Tibial artery (tissue), 4 donors: ENCODE results near the gene CHIA.

Experiments
- DNase-seq, 2 donors: peaks; one replicate each; pipeline ENCODE4 v3.0.0-alpha.2; 2019
- H3K27ac ChIP-seq, 2 donors: fragments of 200-600 bp; sonication (generic) in 1 of 2; 1 replicate in 1 of 2; 2 replicates in 1 of 2; pipeline ENCODE4 v1.5.1; 2018 to 2019; ENCODE audit warnings: mild to moderate bottlenecking in 1 of 2
- H3K27me3 ChIP-seq, 2 donors: fragments of 200-600 bp; sonication (generic) in 1 of 2; one replicate each; pipeline versions ENCODE4 v1.5.1 to v1.6.0; 2016 to 2019
- H3K36me3 ChIP-seq, 3 donors: fragments of 200-600 bp; sonication (generic) in 2 of 3; one replicate each; pipeline ENCODE4 v1.5.1; 2016 to 2019; ENCODE audit warnings: mild to moderate bottlenecking in 2 of 3
- H3K4me1 ChIP-seq, 4 donors: fragments of 200-600 bp; sonication (generic) in 2 of 4; 1 replicate in 3 of 4; 2 replicates in 1 of 4; pipeline ENCODE4 v1.5.1; 2016 to 2019
- H3K4me3 ChIP-seq, 2 donors: fragments of 200-600 bp; sonication (generic) in 1 of 2; 1 replicate in 1 of 2; 2 replicates in 1 of 2; pipeline ENCODE4 v1.5.1; 2018 to 2019; ENCODE audit warnings: mild to moderate bottlenecking in 2 of 2
- H3K9me3 ChIP-seq, 3 donors: fragments of 200-600 bp; sonication (generic) in 1 of 3; one replicate each; pipeline ENCODE4 v1.5.1; 2016 to 2019
- intact Hi-C: fragments of 100-400 bp; cut with DNase I; formaldehyde crosslinking; loops from one replicate; pipeline ENCODE4 v1.15.0; 2023; ENCODE audit warnings: low total_unique reads
- TF ChIP-seq, protein P1 (sequence below), 2 experiments: fragments of 200-600 bp in 1 of 2; fragments of 450-650 bp in 1 of 2; IDR thresholded peaks; one replicate each; pipeline ENCODE4 v1.5.1; 2017 to 2019; ENCODE audit warnings: antibody characterized with exemption in 2 of 2, mild to moderate bottlenecking in 1 of 2, moderate library complexity in 1 of 2

The CHIA gene

DNA sequence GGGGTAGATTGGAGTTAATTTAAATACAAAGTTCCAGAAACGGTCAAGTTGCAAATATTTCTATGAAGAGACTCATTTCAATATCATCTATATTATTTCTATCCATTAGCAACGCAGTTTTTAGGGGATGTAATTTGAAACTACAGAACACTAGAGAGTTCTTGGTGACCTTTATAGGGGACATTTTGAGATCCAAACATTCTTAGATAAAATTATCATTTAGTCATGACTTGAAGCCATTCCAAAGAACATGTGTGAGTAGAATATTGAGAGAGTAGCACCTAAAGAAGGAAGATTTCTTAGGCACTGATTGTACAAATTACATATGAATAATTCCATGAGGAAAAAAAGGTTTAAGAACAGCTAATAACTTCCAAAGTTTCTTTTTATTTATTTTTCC lies 19.0 kb downstream of the CHIA start:
- DNase-seq, result no peak
- Histone ChIP-seq H3K4me1 (no peaks in the 10 kb centered on the region), H3K27me3 (no peaks in the 10 kb centered on the region), H3K27ac (no peak overlapping the region), H3K36me3 (no peaks in the 10 kb centered on the region), H3K9me3 (no peaks in the 10 kb centered on the region), H3K4me3 (no peak overlapping the region)
- intact Hi-C loops, result no loop called here
- TF ChIP-seq, protein P1, sequence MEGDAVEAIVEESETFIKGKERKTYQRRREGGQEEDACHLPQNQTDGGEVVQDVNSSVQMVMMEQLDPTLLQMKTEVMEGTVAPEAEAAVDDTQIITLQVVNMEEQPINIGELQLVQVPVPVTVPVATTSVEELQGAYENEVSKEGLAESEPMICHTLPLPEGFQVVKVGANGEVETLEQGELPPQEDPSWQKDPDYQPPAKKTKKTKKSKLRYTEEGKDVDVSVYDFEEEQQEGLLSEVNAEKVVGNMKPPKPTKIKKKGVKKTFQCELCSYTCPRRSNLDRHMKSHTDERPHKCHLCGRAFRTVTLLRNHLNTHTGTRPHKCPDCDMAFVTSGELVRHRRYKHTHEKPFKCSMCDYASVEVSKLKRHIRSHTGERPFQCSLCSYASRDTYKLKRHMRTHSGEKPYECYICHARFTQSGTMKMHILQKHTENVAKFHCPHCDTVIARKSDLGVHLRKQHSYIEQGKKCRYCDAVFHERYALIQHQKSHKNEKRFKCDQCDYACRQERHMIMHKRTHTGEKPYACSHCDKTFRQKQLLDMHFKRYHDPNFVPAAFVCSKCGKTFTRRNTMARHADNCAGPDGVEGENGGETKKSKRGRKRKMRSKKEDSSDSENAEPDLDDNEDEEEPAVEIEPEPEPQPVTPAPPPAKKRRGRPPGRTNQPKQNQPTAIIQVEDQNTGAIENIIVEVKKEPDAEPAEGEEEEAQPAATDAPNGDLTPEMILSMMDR (IDR thresholded peaks at IDR 0.05), result no peak

DNA sequence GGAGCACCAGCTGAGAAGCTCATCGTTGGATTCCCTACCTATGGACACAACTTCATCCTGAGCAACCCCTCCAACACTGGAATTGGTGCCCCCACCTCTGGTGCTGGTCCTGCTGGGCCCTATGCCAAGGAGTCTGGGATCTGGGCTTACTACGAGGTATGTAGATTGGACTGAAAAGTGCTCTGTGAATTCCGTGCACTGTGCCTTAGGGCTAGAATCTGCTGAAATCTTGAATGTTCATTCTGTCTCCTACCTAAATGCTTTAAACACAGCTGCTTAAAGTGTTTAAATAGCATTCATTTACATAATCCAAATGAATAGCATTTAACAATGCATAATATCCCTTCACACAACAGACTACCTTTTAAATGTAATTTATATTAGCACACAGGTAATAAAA lies 27.9 kb downstream of the CHIA start:
- H3K9me3 ChIP-seq, result no peaks in the 10 kb centered on the region
- H3K27me3 ChIP-seq, result no peaks in the 10 kb centered on the region
- H3K4me1 ChIP-seq, result no peaks in the 10 kb centered on the region
- H3K4me3 ChIP-seq, result no peak overlapping the region
- H3K36me3 ChIP-seq, result no peaks in the 10 kb centered on the region
- H3K27ac ChIP-seq, result no peak overlapping the region
- intact Hi-C loops, result no loop called here
- no peak for DNase-seq
- TF ChIP-seq, protein P1 (IDR thresholded peaks at IDR 0.05), result no peak

DNA sequence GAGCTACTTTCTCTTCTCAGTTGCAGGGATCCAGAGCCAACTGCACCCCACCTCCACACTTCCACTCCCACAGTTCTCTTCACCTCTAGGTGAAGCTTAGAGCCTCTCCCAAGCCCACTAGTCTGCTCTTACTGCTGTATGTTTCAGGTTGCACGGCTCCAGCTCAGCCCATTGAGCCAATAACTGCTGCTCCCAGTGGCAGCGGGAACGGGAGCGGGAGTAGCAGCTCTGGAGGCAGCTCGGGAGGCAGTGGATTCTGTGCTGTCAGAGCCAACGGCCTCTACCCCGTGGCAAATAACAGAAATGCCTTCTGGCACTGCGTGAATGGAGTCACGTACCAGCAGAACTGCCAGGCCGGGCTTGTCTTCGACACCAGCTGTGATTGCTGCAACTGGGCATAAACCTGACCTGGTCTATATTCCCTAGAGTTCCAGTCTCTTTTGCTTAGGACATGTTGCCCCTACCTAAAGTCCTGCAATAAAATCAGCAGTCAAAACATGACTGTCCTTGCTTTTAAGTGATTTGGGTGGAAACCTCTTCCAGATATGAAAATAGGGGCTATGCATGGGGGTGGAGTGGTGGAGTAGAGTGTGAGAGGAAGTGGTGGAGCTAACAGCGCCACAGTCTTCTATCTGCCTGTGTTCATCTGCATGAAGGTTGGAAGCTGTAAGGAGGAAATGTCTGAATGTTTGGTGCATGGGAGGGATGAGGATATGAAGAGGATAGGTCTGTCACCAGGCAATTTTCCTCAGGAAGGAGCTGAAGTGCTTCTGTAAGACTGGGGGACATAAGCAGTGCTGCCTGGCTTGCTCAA lies 29.6 kb downstream of the CHIA start:
- Histone ChIP-seq H3K27me3 (no peaks in the 10 kb centered on the region), H3K27ac (no peak overlapping the region), H3K4me1 (no peaks in the 10 kb centered on the region), H3K9me3 (no peaks in the 10 kb centered on the region), H3K36me3 (no peaks in the 10 kb centered on the region), H3K4me3 (no peak overlapping the region)
- no peak for DNase-seq
- TF ChIP-seq, protein P1 (IDR thresholded peaks at IDR 0.05), result no peak
- intact Hi-C loops, result no loop called here

DNA sequence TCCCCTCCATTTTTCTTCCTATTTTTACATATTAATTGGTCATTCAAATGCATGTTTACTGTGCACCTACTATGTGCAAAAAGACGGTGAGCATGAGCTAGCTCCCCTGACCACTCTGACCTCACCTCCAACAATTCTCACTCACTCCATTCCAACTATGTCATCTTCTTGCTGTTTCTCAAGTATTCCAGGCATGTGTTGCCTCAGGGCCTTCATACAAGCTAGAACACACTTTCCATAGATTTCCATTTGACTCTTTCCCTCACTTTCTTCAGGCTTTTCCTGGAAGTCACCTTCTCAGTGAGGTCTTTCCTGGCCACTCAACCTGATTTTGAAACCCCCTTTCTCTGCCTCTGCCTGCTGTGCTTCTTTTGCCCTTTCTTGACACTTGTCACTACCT lies 32.6 kb downstream of the CHIA start:
- no peak overlapping the region for H3K27ac ChIP-seq
- intact Hi-C loops, result no loop called here
- no peaks in the 10 kb centered on the region for H3K36me3 ChIP-seq
- H3K9me3 ChIP-seq, result peaks cover 0 to 12% (median 0%) of the 10 kb centered on the region in 3 donors
- no peak overlapping the region for H3K4me3 ChIP-seq
- H3K4me1 ChIP-seq, result no peaks in the 10 kb centered on the region
- no peaks in the 10 kb centered on the region for H3K27me3 ChIP-seq
- TF ChIP-seq, protein P1 (IDR thresholded peaks at IDR 0.05), result no peak
- DNase-seq, result no peak

DNA sequence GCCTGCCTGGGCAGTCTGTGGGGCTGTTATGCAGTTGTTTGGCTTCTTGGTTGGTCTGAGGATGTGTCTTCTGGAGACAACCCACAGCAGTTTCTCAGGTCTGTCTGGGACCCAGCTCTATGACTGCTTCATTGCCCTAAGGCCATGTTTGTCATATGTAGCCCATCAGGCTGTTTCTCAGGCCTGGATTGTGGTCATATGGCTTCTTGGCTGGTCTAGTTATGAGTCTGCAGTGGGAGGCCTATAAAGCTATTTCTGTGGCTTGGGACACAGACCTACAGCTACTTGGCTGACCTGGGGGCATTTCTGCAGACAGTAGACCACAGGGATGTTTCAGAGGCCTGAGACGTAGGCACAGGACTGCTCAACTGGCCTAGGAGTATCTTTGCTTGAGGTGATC lies 41.5 kb downstream of the CHIA start:
- intact Hi-C loops, result no loop called here
- no peaks in the 10 kb centered on the region for H3K36me3 ChIP-seq
- peaks cover 0 to 24% (median 9%) of the 10 kb centered on the region in 3 donors for H3K9me3 ChIP-seq
- no peaks in the 10 kb centered on the region for H3K4me1 ChIP-seq
- peaks cover 0 to 3% of the 10 kb centered on the region in 2 donors for H3K27me3 ChIP-seq
- DNase-seq, result no peak
- no peak overlapping the region for H3K27ac ChIP-seq
- TF ChIP-seq, protein P1 (IDR thresholded peaks at IDR 0.05), result no peak
- no peak overlapping the region for H3K4me3 ChIP-seq
